Non-pigmented ciliary epithelial cell (primary cell): Measurements from ENCODE around the gene MAST4.
A peak's percentile ranks its signal among the peaks of the same experiment; 100 is the strongest.
"Not testable (repeated sequence)": the region's sequence is repeated elsewhere in the genome, so short reads cannot be mapped to it uniquely, and the experiment has no call there.

Source experiments
- DNase-seq: peaks from one replicate; pipeline ENCODE4 v3.0.0-alpha.2; 2010; ENCODE audit warnings: low read depth

Gene MAST4

GRCh38 chr5:66813306-66813705 is 217.1 kb downstream of the MAST4 start:
- no peak for DNase-seq

GRCh38 chr5:66814146-66814991 is 218.2 kb downstream of the MAST4 start:
- DNase-seq = peak; percentile 28

- DNase-seq = no peak
Observed at GRCh38 chr5:66818304-66818934, 222.2 kb downstream of the MAST4 start.

- DNase-seq = no peak
Observed at GRCh38 chr5:66818935-66819328, 222.7 kb downstream of the MAST4 start.

GRCh38 chr5:66820630-66821207 is 224.5 kb downstream of the MAST4 start:
- DNase-seq = no peak

- no peak for DNase-seq
Observed at GRCh38 chr5:66821688-66822429, 225.7 kb downstream of the MAST4 start.

- not testable (repeated sequence) for DNase-seq
Observed at GRCh38 chr5:66822906-66823305, 226.7 kb downstream of the MAST4 start.

GRCh38 chr5:66824476-66824875 is 228.3 kb downstream of the MAST4 start:
- no peak for DNase-seq

GRCh38 chr5:66826263-66826662 is 230.1 kb downstream of the MAST4 start:
- no peak for DNase-seq

- no peak for DNase-seq
Observed at GRCh38 chr5:66826696-66827095, 230.5 kb downstream of the MAST4 start.

- DNase-seq = no peak
Observed at GRCh38 chr5:66828046-66828547, 231.9 kb downstream of the MAST4 start.

- DNase-seq = no peak
Observed at GRCh38 chr5:66828548-66829357, 232.6 kb downstream of the MAST4 start.

- DNase-seq = no peak
Observed at GRCh38 chr5:66829358-66829674, 233.1 kb downstream of the MAST4 start.

- no peak for DNase-seq
Observed at GRCh38 chr5:66829826-66830225, 233.6 kb downstream of the MAST4 start.

GRCh38 chr5:66830636-66831035 is 234.4 kb downstream of the MAST4 start:
- no peak for DNase-seq

- no peak for DNase-seq
Observed at GRCh38 chr5:66839636-66840185, 243.5 kb downstream of the MAST4 start.

GRCh38 chr5:66840511-66841013 is 244.4 kb downstream of the MAST4 start:
- no peak for DNase-seq

- DNase-seq = no peak
Observed at GRCh38 chr5:66841264-66841663, 245.1 kb downstream of the MAST4 start.

- no peak for DNase-seq
Observed at GRCh38 chr5:66842540-66842939, 246.3 kb downstream of the MAST4 start.

- no peak for DNase-seq
Observed at GRCh38 chr5:66843065-66843464, 246.9 kb downstream of the MAST4 start.
